Liver (tissue), 9 donors: ENCODE data around the gene EXTL1. TPM values are rescaled to one million over a fixed set of nuclear protein-coding genes. Genes with fewer than 3 reads are reported as not detected.
A peak's percentile ranks its signal among the peaks of the same experiment; 100 is the strongest.

Source experiments
- DNase-seq: peaks from one replicate; pipeline ENCODE4 v3.0.0-alpha.2; 2017; ENCODE audit warnings: low spot score
- H3K27ac ChIP-seq, 2 donors: one replicate each; pipeline ENCODE4 v1.7.0; 2013; ENCODE audit warnings: inconsistent platforms in 2 of 2, low read length in 2 of 2, control low read depth in 1 of 2, low read depth in 1 of 2, mild to moderate bottlenecking in 1 of 2
- H3K27me3 ChIP-seq, 4 donors: one replicate each; pipeline versions ENCODE4 v1.6.1 to v1.7.0; 2013; ENCODE audit warnings: low read length in 3 of 4, inconsistent platforms in 1 of 4, mild to moderate bottlenecking in 1 of 4, moderate library complexity in 1 of 4; ENCODE audit not compliant: control insufficient read depth in 4 of 4, insufficient read depth in 4 of 4
- H3K36me3 ChIP-seq, 4 donors: one replicate each; pipeline versions ENCODE4 v1.6.1 to v1.7.0; 2013; ENCODE audit warnings: low read length in 3 of 4, mild to moderate bottlenecking in 3 of 4, low read depth in 1 of 4, moderate library complexity in 1 of 4; ENCODE audit not compliant: control insufficient read depth in 4 of 4, insufficient read depth in 3 of 4
- H3K4me1 ChIP-seq, 4 donors: one replicate each; pipeline versions ENCODE4 v1.6.1 to v1.7.0; 2013; ENCODE audit warnings: low read length in 3 of 4, mild to moderate bottlenecking in 3 of 4, moderate library complexity in 1 of 4; ENCODE audit not compliant: control insufficient read depth in 4 of 4, insufficient read depth in 4 of 4
- H3K4me3 ChIP-seq, 3 donors: one replicate each; pipeline versions ENCODE4 v1.6.1 to v1.7.0; 2013; ENCODE audit warnings: low read length in 3 of 3, control low read depth in 1 of 3, low read depth in 1 of 3, mild to moderate bottlenecking in 1 of 3
- H3K9ac ChIP-seq, 2 donors: one replicate each; pipeline ENCODE4 v1.7.0; 2013; ENCODE audit warnings: low read length in 2 of 2, mild to moderate bottlenecking in 2 of 2, moderate library complexity in 2 of 2, control low read depth in 1 of 2, low read depth in 1 of 2
- H3K9me3 ChIP-seq, 4 donors: one replicate each; pipeline versions ENCODE4 v1.6.1 to v1.7.0; 2013; ENCODE audit warnings: low read length in 3 of 4; ENCODE audit not compliant: control insufficient read depth in 4 of 4
- EGR1 ChIP-seq, 2 donors: IDR thresholded peaks; 2 replicates each; pipeline ENCODE4 v1.6.1; 2016 to 2018; ENCODE audit warnings: antibody characterized with exemption in 2 of 2, low read depth in 2 of 2
- FOXA1 ChIP-seq: IDR thresholded peaks from 2 replicates; pipeline ENCODE4 v1.6.1; 2016; ENCODE audit warnings: antibody characterized with exemption
- FOXA2 ChIP-seq: IDR thresholded peaks from 2 replicates; pipeline ENCODE4 v1.6.1; 2016; ENCODE audit warnings: antibody characterized with exemption
- GABPA ChIP-seq, 2 donors: IDR thresholded peaks in 1 of 2; conservative IDR thresholded peaks in 1 of 2; 2 replicates each; pipeline ENCODE4 v1.6.1; 2016; ENCODE audit warnings: antibody characterized with exemption in 2 of 2, mild to moderate bottlenecking in 1 of 2, moderate library complexity in 1 of 2
- HNF4A ChIP-seq, 2 donors: conservative IDR thresholded peaks; 2 replicates each; pipeline ENCODE4 v1.6.1; 2016; ENCODE audit warnings: antibody characterized with exemption in 2 of 2, mild to moderate bottlenecking in 2 of 2
- HNF4G ChIP-seq: IDR thresholded peaks from 2 replicates; pipeline ENCODE4 v1.6.1; 2016; ENCODE audit warnings: antibody characterized with exemption
- JUND ChIP-seq, 2 donors: IDR thresholded peaks; 2 replicates each; pipeline ENCODE4 v1.6.1; 2016; ENCODE audit warnings: antibody characterized with exemption in 2 of 2
- NR2F2 ChIP-seq: IDR thresholded peaks from 2 replicates; pipeline ENCODE4 v1.6.1; 2016; ENCODE audit warnings: antibody characterized with exemption
- RAD21 ChIP-seq, 2 donors: IDR thresholded peaks; 2 replicates each; pipeline ENCODE4 v1.6.1; 2016; ENCODE audit warnings: antibody characterized with exemption in 2 of 2, mild to moderate bottlenecking in 2 of 2
- RXRA ChIP-seq, 2 donors: IDR thresholded peaks; 2 replicates each; pipeline ENCODE4 v1.6.1; 2017 to 2018; ENCODE audit warnings: antibody characterized with exemption in 2 of 2, mild to moderate bottlenecking in 1 of 2
- SP1 ChIP-seq: IDR thresholded peaks from 2 replicates; pipeline ENCODE4 v1.6.1; 2018; ENCODE audit warnings: antibody characterized with exemption, mild to moderate bottlenecking
- TAF1 ChIP-seq: conservative IDR thresholded peaks from 2 replicates; pipeline ENCODE4 v1.6.1; 2016; ENCODE audit warnings: antibody characterized with exemption, mild to moderate bottlenecking
- YY1 ChIP-seq: IDR thresholded peaks from 2 replicates; pipeline ENCODE4 v1.6.1; 2016; ENCODE audit warnings: antibody characterized with exemption, mild to moderate bottlenecking
- WGBS: extraction: QIAGEN DNeasy Blood & Tissue Kit; methylation state at CpG from one replicate; pipeline ENCODE4 v1.1.7; 2013; 5-methylcytosine and 5-hydroxymethylcytosine counted together
- polyA plus RNA-seq, 2 donors: library from polyadenylated mRNA; stranded (reverse) in 1 of 2; unstranded in 1 of 2; fragments of 200-250 nt in 1 of 2; fragments of >200 nt in 1 of 2; fragmentation: Nextera tagmentation in 1 of 2; extraction: Ambion mirVana in 1 of 2; gene quantifications; one replicate each; pipeline versions ENCODE4 v1.2.1 to v1.2.3, GENCODE V29; 2013 to 2015
- total RNA-seq, 2 donors: library from RNA; depleted of rRNA; stranded (reverse); fragments of >200 nt; gene quantifications; one replicate each; pipeline ENCODE4 v1.2.3, GENCODE V29; 2014
- TF ChIP-seq, protein P1 (sequence below): IDR thresholded peaks from 2 replicates; pipeline ENCODE4 v1.6.1; 2016; ENCODE audit warnings: antibody characterized with exemption
- TF ChIP-seq, protein P2 (sequence below): fragments of 150-350 bp; IDR thresholded peaks from 2 replicates; pipeline ENCODE4 v1.5.1; 2017; ENCODE audit warnings: improper control_type of control experiment, low read depth, low read length; ENCODE audit not compliant: missing input control
- TF ChIP-seq, protein P3 (sequence below): IDR thresholded peaks from 2 replicates; pipeline ENCODE4 v1.6.1; 2016; ENCODE audit warnings: antibody characterized with exemption, mild to moderate bottlenecking
- donor health status: healthy.
- donor health status: healthy.
- donor health status: healthy.
- donor health status: healthy.
- donor health status: healthy.

Gene EXTL1
- total and polyA plus RNA-seq, 4 donors, result under 0.01 TPM; not detected in 3

DNA sequence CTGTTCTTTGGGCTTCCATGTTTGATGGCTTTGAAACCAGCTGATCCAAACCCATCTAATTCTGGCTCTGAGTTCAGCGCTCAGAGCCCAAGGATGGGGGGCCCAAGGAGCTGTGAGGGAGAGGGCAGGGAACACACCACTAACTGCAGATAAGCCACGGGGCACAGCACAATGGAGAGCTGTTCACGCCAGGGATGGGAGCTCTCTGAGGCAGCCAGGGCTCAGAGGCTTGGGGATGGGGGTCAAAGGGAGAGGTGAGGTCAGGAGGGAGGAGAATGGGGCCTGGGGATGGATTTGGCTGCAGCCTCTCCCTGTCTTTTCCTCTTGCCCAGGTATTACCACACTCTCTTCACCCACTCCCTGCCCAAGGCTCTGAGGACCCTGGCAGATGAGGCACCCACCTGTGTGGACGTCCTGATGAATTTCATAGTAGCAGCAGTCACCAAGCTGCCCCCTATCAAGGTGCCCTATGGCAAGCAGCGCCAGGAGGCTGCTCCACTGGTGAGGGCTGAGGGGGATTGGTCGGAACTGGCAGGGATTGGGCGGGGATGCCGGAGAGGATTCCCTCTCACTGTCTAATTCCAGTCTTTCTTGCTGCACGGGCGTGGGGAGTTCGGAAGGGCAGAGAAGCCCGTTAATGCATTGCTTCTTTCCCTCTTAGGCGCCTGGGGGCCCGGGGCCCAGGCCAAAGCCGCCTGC lies 13.1 kb downstream of the EXTL1 start:
- Histone ChIP-seq H3K4me3 (peak overlapping the region in 2 of 3 donors; percentile 58 to 73), H3K9me3 (no peaks in the 10 kb centered on the region), H3K36me3 (no peaks in the 10 kb centered on the region), H3K4me1 (peaks cover 1 to 14% (median 8%) of the 10 kb centered on the region in 4 donors), H3K27ac (no peak overlapping the region), H3K27me3 (no peaks in the 10 kb centered on the region), H3K9ac (no peak overlapping the region)
- no peak for DNase-seq
- TF ChIP-seq, protein P1, sequence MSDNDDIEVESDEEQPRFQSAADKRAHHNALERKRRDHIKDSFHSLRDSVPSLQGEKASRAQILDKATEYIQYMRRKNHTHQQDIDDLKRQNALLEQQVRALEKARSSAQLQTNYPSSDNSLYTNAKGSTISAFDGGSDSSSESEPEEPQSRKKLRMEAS, result no peak
- TF ChIP-seq NR2F2 (no peak), GABPA (IDR thresholded peaks at IDR 0.05 in 1 of 2, conservative IDR thresholded peaks at IDR 0.05 in 1 of 2) (no peak), FOXA1 (no peak), SP1 (no peak), JUND (IDR thresholded peaks at IDR 0.05) (no peak), HNF4G (no peak), RAD21 (IDR thresholded peaks at IDR 0.05) (no peak), RXRA (IDR thresholded peaks at IDR 0.05) (no peak), TAF1 (no peak)
- TF ChIP-seq, protein P2, sequence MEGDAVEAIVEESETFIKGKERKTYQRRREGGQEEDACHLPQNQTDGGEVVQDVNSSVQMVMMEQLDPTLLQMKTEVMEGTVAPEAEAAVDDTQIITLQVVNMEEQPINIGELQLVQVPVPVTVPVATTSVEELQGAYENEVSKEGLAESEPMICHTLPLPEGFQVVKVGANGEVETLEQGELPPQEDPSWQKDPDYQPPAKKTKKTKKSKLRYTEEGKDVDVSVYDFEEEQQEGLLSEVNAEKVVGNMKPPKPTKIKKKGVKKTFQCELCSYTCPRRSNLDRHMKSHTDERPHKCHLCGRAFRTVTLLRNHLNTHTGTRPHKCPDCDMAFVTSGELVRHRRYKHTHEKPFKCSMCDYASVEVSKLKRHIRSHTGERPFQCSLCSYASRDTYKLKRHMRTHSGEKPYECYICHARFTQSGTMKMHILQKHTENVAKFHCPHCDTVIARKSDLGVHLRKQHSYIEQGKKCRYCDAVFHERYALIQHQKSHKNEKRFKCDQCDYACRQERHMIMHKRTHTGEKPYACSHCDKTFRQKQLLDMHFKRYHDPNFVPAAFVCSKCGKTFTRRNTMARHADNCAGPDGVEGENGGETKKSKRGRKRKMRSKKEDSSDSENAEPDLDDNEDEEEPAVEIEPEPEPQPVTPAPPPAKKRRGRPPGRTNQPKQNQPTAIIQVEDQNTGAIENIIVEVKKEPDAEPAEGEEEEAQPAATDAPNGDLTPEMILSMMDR, result no peak
- WGBS, result 20% methylated on average over 15 of the region's 15 CpGs

DNA sequence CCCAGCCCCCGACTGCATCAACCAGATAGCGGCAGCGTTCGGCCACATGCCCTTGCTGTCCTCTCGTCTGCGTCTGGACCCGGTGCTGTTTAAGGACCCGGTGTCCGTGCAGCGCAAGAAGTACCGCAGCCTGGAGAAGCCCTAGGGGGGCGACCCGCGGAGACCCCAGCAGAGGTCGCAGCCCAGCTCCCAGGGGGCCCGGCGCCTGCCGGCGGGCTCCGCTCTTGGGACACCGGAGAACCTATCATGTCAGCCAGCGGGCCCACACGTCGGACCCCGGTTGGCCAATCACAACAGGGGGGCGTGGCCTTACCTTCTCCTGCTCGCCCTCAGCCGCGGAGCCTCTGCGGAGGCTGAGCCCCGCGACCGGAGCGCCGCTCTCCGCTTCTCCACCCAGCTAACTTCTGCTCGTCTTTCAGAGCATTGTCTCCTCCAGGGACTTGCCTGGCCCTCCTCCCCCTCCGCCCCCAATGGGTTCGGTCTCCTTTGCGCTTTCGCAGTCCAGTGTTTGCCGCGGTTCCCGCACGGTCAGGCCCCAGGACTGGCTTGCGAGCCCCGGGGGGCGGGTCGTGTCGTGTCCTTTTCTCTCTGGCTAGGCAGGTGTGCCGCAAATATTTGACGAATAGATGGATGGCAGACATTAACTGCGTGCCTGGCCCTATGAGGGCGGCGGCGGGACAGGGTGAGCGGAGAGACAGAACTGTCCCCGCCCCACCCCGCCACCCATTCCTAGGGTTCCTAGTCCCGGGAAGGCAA lies 13.8 kb downstream of the EXTL1 start:
- peaks cover 1 to 14% (median 8%) of the 10 kb centered on the region in 4 donors for H3K4me1 ChIP-seq
- no peaks in the 10 kb centered on the region for H3K36me3 ChIP-seq
- H3K9ac ChIP-seq, result peak overlapping the region; percentile 48 to 49
- no peaks in the 10 kb centered on the region for H3K9me3 ChIP-seq
- TF ChIP-seq RXRA (IDR thresholded peaks at IDR 0.05), result no peak
- peak; percentile 17 for TF ChIP-seq SP1
- under 1% methylated on average over 60 of the region's 60 CpGs for WGBS
- peak; percentile 93 for DNase-seq
- H3K27me3 ChIP-seq, result no peaks in the 10 kb centered on the region
- peak overlapping the region; percentile 63 to 66 for H3K27ac ChIP-seq
- H3K4me3 ChIP-seq, result peak overlapping the region; percentile 58 to 79 (median 73)

DNA sequence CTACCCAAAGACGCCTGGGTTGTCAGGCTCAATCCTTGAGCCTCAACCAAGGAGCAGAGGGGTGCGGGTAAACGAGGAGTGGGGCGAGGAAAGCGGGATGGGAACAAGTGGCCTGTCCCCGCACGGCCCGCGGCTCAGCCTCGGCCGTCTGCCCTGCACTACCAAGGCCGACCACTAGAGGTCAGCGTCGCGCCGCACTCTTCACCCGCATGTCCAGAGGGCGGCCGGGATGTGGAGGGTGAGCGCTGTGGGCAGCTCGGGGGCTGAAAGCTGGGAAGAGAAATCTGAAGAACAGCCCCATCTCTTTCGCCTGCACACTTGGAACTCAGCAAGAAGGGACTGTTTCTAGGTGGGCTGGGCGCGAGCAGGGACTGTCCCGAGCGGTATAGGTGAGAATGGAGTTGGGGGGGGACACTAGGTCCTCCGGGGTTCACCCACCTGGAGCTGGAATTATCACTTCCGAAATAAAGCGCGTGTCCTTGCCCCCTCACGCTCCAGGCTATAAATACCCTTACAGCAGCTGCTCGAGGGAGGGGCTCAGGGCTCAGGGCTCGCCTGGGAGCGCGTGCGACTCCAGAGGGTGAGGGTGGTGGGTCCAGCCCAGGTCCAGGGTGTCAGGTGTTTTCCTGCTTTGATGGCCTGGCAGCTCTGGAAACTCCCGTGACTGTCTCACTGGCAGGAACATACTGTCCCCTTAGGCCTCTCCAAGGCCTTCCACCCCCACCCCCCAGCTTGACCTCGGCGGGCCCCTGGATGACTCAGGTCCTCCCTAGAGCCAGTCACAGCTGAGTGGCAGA lies 14.6 kb downstream of the EXTL1 start:
- 14% methylated on average over 39 of the region's 39 CpGs for WGBS
- H3K27ac ChIP-seq, result peak overlapping the region; percentile 63 to 66
- peak; percentile 87 to 93 for TF ChIP-seq RAD21 (IDR thresholded peaks at IDR 0.05)
- no peak for TF ChIP-seq FOXA2
- no peak for TF ChIP-seq GABPA (IDR thresholded peaks at IDR 0.05 in 1 of 2, conservative IDR thresholded peaks at IDR 0.05 in 1 of 2)
- no peak for TF ChIP-seq FOXA1
- no peak for TF ChIP-seq TAF1
- no peak for TF ChIP-seq HNF4A (conservative IDR thresholded peaks at IDR 0.05)
- TF ChIP-seq, protein P3, sequence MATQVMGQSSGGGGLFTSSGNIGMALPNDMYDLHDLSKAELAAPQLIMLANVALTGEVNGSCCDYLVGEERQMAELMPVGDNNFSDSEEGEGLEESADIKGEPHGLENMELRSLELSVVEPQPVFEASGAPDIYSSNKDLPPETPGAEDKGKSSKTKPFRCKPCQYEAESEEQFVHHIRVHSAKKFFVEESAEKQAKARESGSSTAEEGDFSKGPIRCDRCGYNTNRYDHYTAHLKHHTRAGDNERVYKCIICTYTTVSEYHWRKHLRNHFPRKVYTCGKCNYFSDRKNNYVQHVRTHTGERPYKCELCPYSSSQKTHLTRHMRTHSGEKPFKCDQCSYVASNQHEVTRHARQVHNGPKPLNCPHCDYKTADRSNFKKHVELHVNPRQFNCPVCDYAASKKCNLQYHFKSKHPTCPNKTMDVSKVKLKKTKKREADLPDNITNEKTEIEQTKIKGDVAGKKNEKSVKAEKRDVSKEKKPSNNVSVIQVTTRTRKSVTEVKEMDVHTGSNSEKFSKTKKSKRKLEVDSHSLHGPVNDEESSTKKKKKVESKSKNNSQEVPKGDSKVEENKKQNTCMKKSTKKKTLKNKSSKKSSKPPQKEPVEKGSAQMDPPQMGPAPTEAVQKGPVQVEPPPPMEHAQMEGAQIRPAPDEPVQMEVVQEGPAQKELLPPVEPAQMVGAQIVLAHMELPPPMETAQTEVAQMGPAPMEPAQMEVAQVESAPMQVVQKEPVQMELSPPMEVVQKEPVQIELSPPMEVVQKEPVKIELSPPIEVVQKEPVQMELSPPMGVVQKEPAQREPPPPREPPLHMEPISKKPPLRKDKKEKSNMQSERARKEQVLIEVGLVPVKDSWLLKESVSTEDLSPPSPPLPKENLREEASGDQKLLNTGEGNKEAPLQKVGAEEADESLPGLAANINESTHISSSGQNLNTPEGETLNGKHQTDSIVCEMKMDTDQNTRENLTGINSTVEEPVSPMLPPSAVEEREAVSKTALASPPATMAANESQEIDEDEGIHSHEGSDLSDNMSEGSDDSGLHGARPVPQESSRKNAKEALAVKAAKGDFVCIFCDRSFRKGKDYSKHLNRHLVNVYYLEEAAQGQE, result no peak
- no peak for TF ChIP-seq JUND (IDR thresholded peaks at IDR 0.05)
- no peak for TF ChIP-seq EGR1 (IDR thresholded peaks at IDR 0.05; ENCODE audit: low read depth in 2 of 2)
- TF ChIP-seq NR2F2, result no peak
- TF ChIP-seq YY1, result no peak
- TF ChIP-seq HNF4G, result no peak
- TF ChIP-seq, protein P2, result peak; percentile 96

More for the DNA sequence above, 14.6 kb downstream of the EXTL1 start:
- H3K4me3 ChIP-seq, result peak overlapping the region; percentile 58 to 79 (median 73)
- no peaks in the 10 kb centered on the region for H3K36me3 ChIP-seq
- peak; percentile 96 for DNase-seq
- H3K27me3 ChIP-seq, result no peaks in the 10 kb centered on the region
- peak overlapping the region; percentile 48 to 49 for H3K9ac ChIP-seq
- peaks cover 1 to 14% (median 8%) of the 10 kb centered on the region in 4 donors for H3K4me1 ChIP-seq
- no peaks in the 10 kb centered on the region for H3K9me3 ChIP-seq
